Fibroblast of gingiva (primary cell): ENCODE data around the gene SLC48A1.

Experiments used
- DNase-seq: peaks from one replicate; pipeline ENCODE4 v3.0.0-alpha.2; 2011; ENCODE audit warnings: low read depth

SLC48A1 gene

DNA sequence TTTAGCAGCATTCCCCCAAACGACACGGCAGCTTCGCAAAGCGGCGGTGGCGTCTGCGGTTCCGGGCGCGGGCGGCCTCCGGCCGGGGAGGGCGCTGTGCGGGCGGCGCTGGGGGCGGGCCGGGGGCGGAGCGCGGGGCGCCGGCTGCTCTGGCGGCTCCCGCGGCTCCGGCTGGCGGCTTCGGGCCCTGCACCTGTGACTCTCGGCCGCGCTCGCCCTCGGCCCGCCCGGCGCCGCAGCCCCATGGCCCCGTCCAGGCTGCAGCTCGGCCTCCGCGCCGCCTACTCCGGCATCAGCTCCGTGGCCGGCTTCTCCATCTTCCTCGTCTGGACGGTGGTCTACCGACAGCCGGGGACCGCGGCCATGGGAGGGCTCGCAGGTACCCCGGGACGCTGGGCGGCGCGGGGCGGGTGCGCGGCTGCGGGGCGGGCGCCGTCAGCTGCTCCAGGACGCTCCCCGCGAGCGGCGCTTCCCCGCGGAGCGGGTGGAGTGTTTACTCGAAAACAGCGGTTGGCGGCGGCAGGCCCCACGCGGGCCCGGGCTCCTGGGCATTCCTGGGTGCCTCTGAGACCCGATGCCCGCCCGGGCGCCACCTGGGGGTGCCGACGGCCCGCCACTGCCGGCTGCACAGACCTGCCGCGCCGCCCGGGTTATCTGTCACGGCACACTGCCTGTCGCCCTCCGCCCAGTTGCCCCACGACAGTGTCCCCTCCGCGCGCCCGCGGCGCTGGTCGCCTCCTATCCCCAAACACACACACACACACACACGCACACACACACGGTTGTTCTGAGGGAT, at the start of gene SLC48A1:
Gene SLC48A1 (plus strand): TSS at position 177 of the 796 bp plus-strand sequence. CDS start 67 bp downstream, at position 244.
- DNase-seq: peak; percentile 44

- no peak for DNase-seq
These were observed 47.8 kb upstream of the SLC48A1 start, which contains the start of gene ENDOU for GRCh38 chr12:47725091-47725772. ENDOU (minus strand) TSS chr12:47725490; CDS start chr12:47725413, 77 bp downstream.

DNA sequence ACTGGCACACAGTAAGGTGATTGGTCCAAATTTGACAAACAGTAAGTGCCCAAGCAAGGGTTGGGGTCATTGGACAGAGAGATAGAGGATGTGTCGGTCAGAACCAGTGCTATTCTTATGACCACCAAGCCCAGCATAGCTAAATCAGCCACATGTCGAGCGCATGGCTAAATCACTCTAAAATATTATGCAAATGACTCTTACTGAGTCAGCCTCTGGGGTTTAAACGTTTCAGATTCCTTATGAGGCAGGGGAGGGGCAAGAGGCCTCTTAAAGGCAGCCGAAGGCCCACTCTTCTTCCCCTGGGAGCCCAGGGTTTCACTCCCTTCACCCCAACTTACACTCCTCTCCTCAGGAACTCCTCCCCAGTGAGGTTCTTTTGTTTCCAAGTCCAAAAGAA, 47.1 kb upstream of the SLC48A1 start:
- DNase-seq: peak; percentile 83

- peak; percentile 32 for DNase-seq
These were observed 43.8 kb upstream of the SLC48A1 start for GRCh38 chr12:47729233-47729632.

GRCh38 chr12:47730341-47730744, 42.7 kb upstream of the SLC48A1 start:
- DNase-seq: peak; percentile 29

GRCh38 chr12:47731723-47732122, 41.3 kb upstream of the SLC48A1 start:
- no peak for DNase-seq

DNA sequence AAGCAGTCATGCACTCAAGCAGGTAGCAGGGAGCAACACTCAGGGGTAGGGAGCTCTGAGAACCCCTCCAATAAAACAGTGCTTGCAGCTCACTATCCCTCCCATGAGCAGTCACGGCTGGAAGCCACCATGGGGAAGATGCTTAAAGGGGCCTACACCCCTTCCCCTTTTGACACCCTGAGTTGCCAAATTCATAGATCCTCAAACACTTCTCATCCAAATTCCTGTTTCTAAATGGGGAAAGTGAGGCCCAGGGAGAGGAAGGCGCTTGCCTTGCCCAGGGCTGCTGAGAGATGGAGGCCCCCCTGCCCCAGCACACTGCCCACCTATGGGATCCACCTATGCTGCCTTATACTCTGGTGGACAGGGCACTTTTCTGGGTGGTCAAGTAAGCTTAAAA, 40.5 kb upstream of the SLC48A1 start:
- no peak for DNase-seq

GRCh38 chr12:47733142-47733541, 39.9 kb upstream of the SLC48A1 start:
- DNase-seq: no peak

- DNase-seq: no peak
These were observed 38.1 kb upstream of the SLC48A1 start for GRCh38 chr12:47734725-47735480.

DNA sequence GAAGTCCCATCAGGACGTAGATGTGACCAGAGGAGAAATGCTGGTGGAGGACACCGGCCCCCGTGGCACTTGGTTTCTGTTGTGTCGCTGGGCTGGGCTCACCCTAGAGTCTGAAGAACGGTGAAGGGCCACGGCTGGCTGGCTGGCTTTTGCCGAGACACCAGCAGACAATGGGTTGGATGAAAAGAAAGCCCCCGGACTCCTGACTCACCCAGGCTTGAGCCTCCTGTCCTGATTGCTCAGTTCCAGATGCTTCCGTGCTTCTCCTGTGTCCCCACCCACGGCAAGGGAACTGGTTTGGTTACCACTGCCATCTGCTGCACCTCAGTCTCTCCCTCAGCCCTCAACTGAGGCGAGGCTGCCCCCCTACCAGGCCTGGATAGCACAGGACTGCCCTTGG, 37.4 kb upstream of the SLC48A1 start:
- DNase-seq: no peak

GRCh38 chr12:47736216-47736615, 36.8 kb upstream of the SLC48A1 start:
- peak; percentile 46 for DNase-seq

- DNase-seq: peak; percentile 97
These were observed 36.0 kb upstream of the SLC48A1 start for GRCh38 chr12:47736877-47737676.

DNA sequence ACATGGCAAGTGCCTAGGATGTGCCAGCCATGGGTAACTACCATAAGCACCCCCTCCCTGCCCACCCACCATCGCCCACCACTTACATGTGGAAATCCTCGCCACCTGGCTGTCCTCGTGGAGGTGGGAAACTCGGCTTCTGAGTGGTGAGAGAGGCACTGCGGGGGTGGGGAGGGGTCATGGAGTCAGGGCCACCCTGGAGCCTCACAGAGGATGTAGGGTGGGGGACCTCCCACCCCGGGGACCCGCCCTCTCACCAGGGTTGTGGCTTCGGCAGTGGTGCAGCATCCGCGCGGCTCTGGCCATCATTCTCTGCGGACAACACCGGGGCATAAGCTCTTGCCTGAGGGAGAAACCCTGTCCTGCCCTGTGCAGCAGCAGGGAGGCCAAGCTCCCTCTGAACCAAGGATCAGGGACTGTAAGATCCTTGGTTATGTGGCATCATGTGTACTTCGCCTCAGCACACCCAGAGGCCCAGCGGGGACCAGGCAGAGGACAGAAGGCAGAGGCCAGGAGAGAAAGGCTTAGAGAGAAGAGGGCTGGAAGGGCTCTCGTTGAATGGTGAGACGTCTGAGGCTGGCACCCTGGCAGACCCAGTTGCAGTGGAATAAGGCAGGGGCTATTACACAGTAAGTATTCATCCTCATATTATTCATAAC, 35.0 kb upstream of the SLC48A1 start:
- DNase-seq: no peak

- DNase-seq: no peak
These were observed 33.7 kb upstream of the SLC48A1 start for GRCh38 chr12:47739297-47739696.

- DNase-seq: no peak
These were observed 33.1 kb upstream of the SLC48A1 start for GRCh38 chr12:47739979-47740378.

DNA sequence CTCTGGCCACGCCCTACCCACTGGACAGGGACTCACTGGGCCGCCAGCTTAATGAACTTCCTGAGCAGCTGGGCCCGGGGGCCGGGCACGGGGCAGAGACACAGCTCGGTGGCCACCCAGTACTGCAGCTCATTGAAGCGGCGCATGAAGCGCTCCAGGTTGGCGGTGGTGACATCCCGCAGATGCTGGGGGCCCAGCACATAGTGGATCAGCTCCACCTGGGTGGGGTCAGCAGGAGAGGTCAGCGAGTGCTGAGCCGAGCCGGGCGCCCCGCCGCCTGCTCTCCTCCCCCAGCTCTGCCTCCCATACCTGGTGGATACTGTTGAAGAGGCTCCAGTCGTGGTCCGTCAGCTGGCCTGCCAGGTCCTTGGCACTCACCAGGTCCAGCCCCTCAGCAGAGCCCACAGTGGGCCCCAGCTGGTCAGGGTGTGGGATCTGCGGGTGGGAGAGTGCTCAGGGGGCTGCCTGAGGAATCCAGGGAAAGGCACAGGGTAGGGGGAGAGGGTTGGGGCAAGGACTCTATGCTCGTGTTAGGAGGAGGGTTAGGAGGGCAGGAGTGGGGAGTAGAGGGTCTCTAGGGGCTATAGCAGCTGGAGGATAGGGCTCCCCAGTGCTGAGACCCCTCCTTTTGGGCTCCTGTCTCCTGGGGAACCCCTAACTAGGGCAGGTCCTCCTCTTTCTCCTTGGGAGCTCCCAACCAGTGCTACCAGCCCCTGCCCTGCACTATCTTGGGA, 32.3 kb upstream of the SLC48A1 start:
- DNase-seq: no peak

DNA sequence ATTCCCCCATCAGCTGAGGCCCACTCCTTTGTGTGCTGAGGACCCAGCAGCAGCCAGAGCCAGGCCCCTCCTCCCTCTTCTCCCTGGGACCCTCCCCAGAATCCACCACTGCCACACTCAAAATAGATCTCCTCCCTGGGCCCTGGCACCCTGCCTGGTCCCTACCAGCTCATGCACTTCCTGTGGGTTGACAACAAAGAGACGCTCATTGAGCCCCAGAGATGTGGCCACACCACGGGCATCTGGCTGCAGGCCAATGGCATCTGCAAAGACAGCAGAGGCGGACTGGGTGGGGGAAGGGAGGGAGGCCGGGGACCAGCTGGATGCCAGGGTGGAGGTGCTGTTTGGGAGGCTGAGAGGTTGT, 31.7 kb upstream of the SLC48A1 start:
- no peak for DNase-seq

DNA sequence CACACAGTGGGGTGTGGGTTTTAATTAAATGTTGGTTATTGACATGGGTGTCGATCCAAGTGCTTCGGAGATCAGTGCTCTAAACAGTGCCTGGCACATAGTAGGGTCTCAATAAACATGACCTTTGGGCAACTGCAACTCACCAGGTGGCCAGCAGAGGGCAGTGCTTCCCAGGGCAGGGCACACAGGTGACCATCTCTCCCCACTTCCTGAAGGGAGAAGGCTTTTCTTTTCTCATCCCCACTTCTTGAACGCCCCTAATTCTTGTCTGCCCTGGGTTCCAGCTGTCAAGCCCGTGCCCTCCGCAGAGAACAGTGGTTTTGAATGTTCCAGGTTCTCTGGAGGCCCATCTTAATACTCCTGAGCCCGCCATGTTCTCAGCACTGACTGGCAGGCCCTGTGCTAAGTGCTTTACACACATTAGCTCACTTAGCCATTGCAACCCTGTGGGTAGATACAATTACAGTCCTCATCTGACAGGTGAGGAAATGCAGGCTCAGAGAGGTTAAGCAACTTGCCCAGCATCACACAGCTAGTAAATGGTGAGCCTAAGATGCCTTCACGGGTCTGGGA, 30.7 kb upstream of the SLC48A1 start:
- DNase-seq: no peak

- no peak for DNase-seq
These were observed 29.7 kb upstream of the SLC48A1 start for GRCh38 chr12:47743311-47743860.
